K562 (cell line): ENCODE measurements around the gene KMT2D. TPM values are rescaled to one million over a fixed set of nuclear protein-coding genes. Genes with fewer than 3 reads are reported as not detected.
A peak's percentile ranks its signal among the peaks of the same experiment; 100 is the strongest.

Experiments
- CXXC5 ChIP-seq: fragments of 250-450 bp; sonication (Bioruptor Pico); IDR thresholded peaks from 2 replicates; pipeline ENCODE4 v1.8.0; 2022; ENCODE audit warnings: inconsistent platforms, mild to moderate bottlenecking, moderate library complexity
- DIDO1 ChIP-seq: fragments of 450-650 bp; IDR thresholded peaks from 2 replicates; pipeline ENCODE4 v1.6.1; 2016; ENCODE audit warnings: low read depth, missing biosample characterization, missing genetic modification characterization
- ETV1 ChIP-seq: fragments of 450-650 bp; conservative IDR thresholded peaks from 2 replicates; pipeline ENCODE4 v1.6.1; 2016; ENCODE audit warnings: missing genetic modification characterization, control low read depth, low read depth, missing compliant biosample characterization
- GABPB2 ChIP-seq: fragments of 250-450 bp; sonication (Bioruptor Pico); conservative IDR thresholded peaks from 2 replicates; pipeline ENCODE4 v1.5.1; 2021; ENCODE audit warnings: mild to moderate bottlenecking
- MCM3 ChIP-seq: fragments of 450-650 bp; IDR thresholded peaks from 2 replicates; pipeline ENCODE4 v1.6.1; 2016
- MYBL2 ChIP-seq, 2 experiments: fragments of 450-650 bp in 1 of 2; sonication (generic) in 1 of 2; formaldehyde crosslinking in 1 of 2; IDR thresholded peaks; 2 replicates each; pipeline versions ENCODE4 v1.6.1 to v1.8.1; 2017 to 2022; ENCODE audit warnings: borderline replicate concordance in 1 of 2, inconsistent platforms in 1 of 2, low read depth in 1 of 2, mild to moderate bottlenecking in 1 of 2, missing genetic modification reagents in 1 of 2, moderate library complexity in 1 of 2
- SETDB1 ChIP-seq: IDR thresholded peaks from one replicate; pipeline ENCODE4 v1.6.1; 2012; ENCODE audit warnings: low read length, control low read depth, inconsistent platforms
- SLC30A9 ChIP-seq: fragments of 250-450 bp; sonication (Bioruptor Pico); IDR thresholded peaks from 2 replicates; pipeline ENCODE4 v1.8.0; 2022; ENCODE audit warnings: mild to moderate bottlenecking, moderate library complexity
- SP1 ChIP-seq: sonication (generic); formaldehyde crosslinking; IDR thresholded peaks from 2 replicates; pipeline ENCODE4 v1.8.1; 2022; ENCODE audit warnings: mild to moderate bottlenecking, missing genetic modification reagents
- TAL1 ChIP-seq: fragments of 450-650 bp; IDR thresholded peaks from 2 replicates; pipeline ENCODE4 v1.6.1; 2016; ENCODE audit warnings: mild to moderate bottlenecking
- TEAD1 ChIP-seq, 2 experiments: fragments of 450-650 bp in 1 of 2; sonication (generic) in 1 of 2; formaldehyde crosslinking; IDR thresholded peaks; 2 replicates each; pipeline versions ENCODE4 v1.4.0 to v1.8.0; 2020 to 2022; ENCODE audit warnings: mild to moderate bottlenecking in 2 of 2, missing genetic modification reagents in 1 of 2
- THRA ChIP-seq: fragments of 450-650 bp; IDR thresholded peaks from 2 replicates; pipeline ENCODE4 v1.6.1; 2017; ENCODE audit warnings: mild to moderate bottlenecking, moderate library complexity
- ZBTB43 ChIP-seq: sonication (generic); formaldehyde crosslinking; IDR thresholded peaks from 2 replicates; pipeline ENCODE4 v1.8.0; 2023; ENCODE audit warnings: mild to moderate bottlenecking, missing genetic modification reagents
- ZBTB5 ChIP-seq: fragments of 450-650 bp; IDR thresholded peaks from 2 replicates; pipeline ENCODE4 v1.6.1; 2017; ENCODE audit warnings: antibody characterized with exemption
- ZHX1 ChIP-seq: fragments of 150-350 bp; conservative IDR thresholded peaks from 2 replicates; pipeline ENCODE4 v1.6.1; 2014; ENCODE audit warnings: low read length
- ZNF175 ChIP-seq: fragments of 200-800 bp; sonication (Bioruptor generic); IDR thresholded peaks from 2 replicates; pipeline ENCODE4 v1.6.1; 2016; ENCODE audit warnings: low read depth, mild to moderate bottlenecking, missing genetic modification characterization, missing compliant biosample characterization
- ZNF212 ChIP-seq: fragments of 450-650 bp; formaldehyde crosslinking; IDR thresholded peaks from 2 replicates; pipeline ENCODE4 v1.4.0; 2020; ENCODE audit warnings: mild to moderate bottlenecking
- ZNF740 ChIP-seq, 3 experiments: fragments of 200-800 bp in 1 of 3; sonication (Bioruptor generic) in 1 of 3; sonication (generic) in 1 of 3; formaldehyde crosslinking in 1 of 3; IDR thresholded peaks; 2 replicates each; pipeline versions ENCODE4 v1.6.1 to v1.8.0; 2016 to 2022; ENCODE audit warnings: mild to moderate bottlenecking in 2 of 3, missing compliant biosample characterization in 2 of 3, missing genetic modification characterization in 2 of 3, missing genetic modification reagents in 1 of 3
- polyA plus RNA-seq, 8 experiments: library from polyadenylated mRNA; depleted of rRNA in 4 of 8; stranded (reverse) in 5 of 8; unstranded in 3 of 8; fragments of >200 nt; fragmentation: Nextera tagmentation in 2 of 8; fragmentation: Illumina TruSeq in 1 of 8; extraction: Ambion mirVana in 2 of 8; extraction: Trizol in 1 of 8; gene quantifications; 2 replicates each; pipeline versions ENCODE4 v1.2.1 to v1.2.3, GENCODE V29; 2011 to 2014; ENCODE audit warnings: inconsistent platforms in 1 of 8, missing spikeins in 1 of 8
- total RNA-seq, 7 experiments: library from RNA; depleted of rRNA in 6 of 7; stranded (reverse); fragments of >200 nt in 6 of 7; fragmentation: Illumina TruSeq in 2 of 7; extraction: Trizol in 2 of 7; gene quantifications; 2 replicates each; pipeline versions ENCODE4 v1.2.1 to v1.2.3, GENCODE V29; 2011 to 2021; ENCODE audit warnings: low replicate concordance in 1 of 7

The KMT2D gene
- total and polyA plus RNA-seq, 9 of the 15 experiments (the other 6 are each of a cell fraction or from before 2014, with no cell fraction given), result 0.22 to 93.7 (median 13.7) TPM

GRCh38 chr12:49018261-49019119 lies 42.1 kb downstream of the KMT2D start, which contains the start of gene PRKAG1 (continued):
- peak; percentile 100 for TF ChIP-seq ZNF740 (CRISPR knock-in tag; IDR thresholded peaks at IDR 0.05)
- TF ChIP-seq ZNF740 (tag; IDR thresholded peaks at IDR 0.05), result peak in 1 of 2 experiments; percentile 98; a peak in 2 of 4 replicates
- TF ChIP-seq TEAD1 (CRISPR knock-in tag; IDR thresholded peaks at IDR 0.05), result no peak
- TF ChIP-seq ZHX1, result peak; percentile 68; the same call in 1 of the 2 replicates
- TF ChIP-seq TAL1, result no peak
- TF ChIP-seq ZNF175 (CRISPR knock-in tag), result no peak
- TF ChIP-seq MCM3, result no peak
- no peak for TF ChIP-seq MYBL2 (IDR thresholded peaks at IDR 0.05; ENCODE audit: low read depth)
- no peak for TF ChIP-seq MYBL2 (CRISPR knock-in tag; IDR thresholded peaks at IDR 0.05; ENCODE audit: borderline replicate concordance)
- peak; percentile 92 for TF ChIP-seq CXXC5 (CRISPR knock-in tag)
- peak; percentile 90 for TF ChIP-seq SP1 (CRISPR knock-in tag)
- no peak for TF ChIP-seq ZBTB5
- TF ChIP-seq THRA, result no peak
- no peak for TF ChIP-seq GABPB2 (CRISPR knock-in tag)
- no peak for TF ChIP-seq ZNF212 (CRISPR knock-in tag)
- no peak for TF ChIP-seq DIDO1
- no peak for TF ChIP-seq SLC30A9 (CRISPR knock-in tag)
- TF ChIP-seq SETDB1, result no peak
- 0 out of 2 replicates have a peak, but pooled peaks have one; percentile 79 for TF ChIP-seq ZBTB43
- TF ChIP-seq ETV1 (tag), result peak; percentile 96
